Stimulated activated CD4-positive, alpha-beta T cell treated with anti-CD3 and anti-CD28 coated beads, TNF-alpha, amount 100 ng/mL, for 24 hours (primary cell): ENCODE measurements around the gene OSBPL10.

Experiments
- DNase-seq, 3 experiments: peaks; one replicate each; pipeline ENCODE4 v3.0.0-alpha.2; 2020; ENCODE audit warnings: low read depth in 3 of 3

The OSBPL10 gene

DNA sequence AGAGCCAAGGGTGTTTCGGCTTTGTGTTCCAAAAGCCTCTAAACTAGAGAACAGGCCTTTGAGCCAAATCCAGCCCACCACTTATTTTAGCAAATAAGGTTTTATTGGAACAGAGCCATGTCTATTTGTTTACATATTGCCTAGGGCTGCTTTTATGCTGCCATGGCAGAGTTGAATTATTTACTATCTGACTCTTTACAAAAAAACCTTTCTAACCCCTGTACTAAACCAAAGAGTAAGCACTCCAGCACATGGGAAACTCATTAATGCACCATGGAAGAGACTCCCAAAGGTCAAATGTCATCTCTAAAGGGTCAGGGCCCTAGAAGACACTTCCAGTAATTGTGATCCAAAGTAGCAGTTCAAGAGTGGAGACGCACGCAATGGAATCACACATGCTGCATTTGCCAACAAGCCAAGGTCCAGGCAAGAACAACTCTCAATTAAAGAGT is 22.3 kb downstream of the OSBPL10 start:
- no peak for DNase-seq

GRCh38 chr3:31957106-31957505 is 24.0 kb downstream of the OSBPL10 start:
- no peak for DNase-seq

- DNase-seq = no peak
Observed at GRCh38 chr3:31955581-31955980, 25.5 kb downstream of the OSBPL10 start.

- no peak for DNase-seq
Observed at GRCh38 chr3:31953636-31954035, 27.4 kb downstream of the OSBPL10 start.

- DNase-seq = no peak
Observed at GRCh38 chr3:31953091-31953490, 28.0 kb downstream of the OSBPL10 start.

DNA sequence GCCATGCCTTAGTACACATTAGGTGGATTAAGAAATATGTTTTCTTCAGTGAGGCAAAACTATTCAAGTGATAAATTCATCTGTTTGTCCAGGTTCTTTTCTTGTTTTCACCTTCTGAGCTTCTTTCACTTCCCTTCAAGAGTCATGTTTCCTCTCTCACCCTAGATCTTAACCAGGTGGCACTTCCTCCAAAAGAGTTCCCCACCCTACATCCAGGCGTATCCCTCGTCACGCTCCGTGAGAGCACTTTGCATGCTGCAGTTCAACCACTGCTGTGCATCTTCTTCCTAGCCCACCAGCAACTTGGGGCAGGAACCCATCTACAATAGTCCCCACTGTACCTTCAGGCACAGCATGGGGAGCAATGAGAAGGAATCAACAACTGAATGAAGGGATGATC is 28.9 kb downstream of the OSBPL10 start:
- no peak for DNase-seq

- DNase-seq = no peak
Observed at GRCh38 chr3:31948280-31948679, 32.8 kb downstream of the OSBPL10 start.

- DNase-seq = no peak
Observed at GRCh38 chr3:31947671-31948091, 33.4 kb downstream of the OSBPL10 start.

- DNase-seq = no peak
Observed at GRCh38 chr3:31947162-31947561, 33.9 kb downstream of the OSBPL10 start.

GRCh38 chr3:31946484-31947081 is 34.5 kb downstream of the OSBPL10 start:
- DNase-seq = no peak

GRCh38 chr3:31945738-31946052 is 35.4 kb downstream of the OSBPL10 start:
- no peak for DNase-seq

GRCh38 chr3:31943041-31943440 is 38.0 kb downstream of the OSBPL10 start:
- DNase-seq = no peak

GRCh38 chr3:31942446-31942845 is 38.6 kb downstream of the OSBPL10 start:
- no peak for DNase-seq

GRCh38 chr3:31937225-31937624 is 43.8 kb downstream of the OSBPL10 start:
- no peak for DNase-seq

DNA sequence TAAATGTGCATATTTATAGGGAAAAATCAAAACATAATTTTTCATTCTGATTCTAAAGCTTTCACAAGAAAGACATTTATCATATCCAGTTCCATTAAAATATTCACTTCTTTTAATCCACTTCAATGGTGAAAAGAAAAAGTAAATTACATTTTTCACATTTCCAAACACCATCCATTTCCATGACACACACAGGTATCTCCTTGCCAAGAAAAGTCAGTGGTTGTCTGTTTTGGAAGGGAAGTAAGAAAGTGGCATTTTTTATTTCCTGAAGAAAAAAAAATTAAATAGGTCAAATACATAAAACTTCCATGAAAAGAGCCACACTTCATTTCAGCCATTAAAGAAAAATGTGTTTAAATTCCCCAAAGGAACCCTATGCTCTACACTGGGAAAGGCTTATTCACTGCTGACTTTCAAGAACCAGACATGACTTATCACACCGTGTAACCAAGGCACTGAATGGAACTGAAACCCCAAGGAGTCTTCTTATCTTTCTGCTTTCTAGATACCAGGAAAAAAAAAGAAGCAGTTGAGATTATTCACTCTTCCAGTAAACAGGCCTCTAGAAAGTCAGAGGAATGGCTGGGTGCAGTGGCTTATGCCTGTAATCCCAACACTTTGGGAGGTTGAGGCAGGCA is 44.5 kb downstream of the OSBPL10 start:
- DNase-seq = no peak

DNA sequence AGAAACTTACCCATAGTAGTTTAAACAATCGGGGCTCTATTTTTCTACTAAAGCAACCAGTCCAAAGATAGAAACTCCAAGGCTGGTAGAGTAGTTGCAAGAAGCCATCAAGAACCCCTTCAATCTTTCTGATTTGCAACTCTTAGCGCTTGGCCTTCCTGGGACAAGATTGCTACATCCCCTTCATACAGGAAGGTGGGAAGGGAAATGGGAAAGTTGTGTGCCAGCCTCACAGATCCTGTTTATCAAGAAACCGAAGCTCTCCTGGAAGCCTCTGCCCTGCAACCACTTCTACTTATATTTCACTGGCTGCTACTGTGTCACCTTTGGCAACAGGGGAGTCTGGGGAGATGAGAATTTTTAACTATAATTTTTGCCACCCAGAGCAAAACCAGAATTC is 46.2 kb downstream of the OSBPL10 start:
- DNase-seq = no peak

DNA sequence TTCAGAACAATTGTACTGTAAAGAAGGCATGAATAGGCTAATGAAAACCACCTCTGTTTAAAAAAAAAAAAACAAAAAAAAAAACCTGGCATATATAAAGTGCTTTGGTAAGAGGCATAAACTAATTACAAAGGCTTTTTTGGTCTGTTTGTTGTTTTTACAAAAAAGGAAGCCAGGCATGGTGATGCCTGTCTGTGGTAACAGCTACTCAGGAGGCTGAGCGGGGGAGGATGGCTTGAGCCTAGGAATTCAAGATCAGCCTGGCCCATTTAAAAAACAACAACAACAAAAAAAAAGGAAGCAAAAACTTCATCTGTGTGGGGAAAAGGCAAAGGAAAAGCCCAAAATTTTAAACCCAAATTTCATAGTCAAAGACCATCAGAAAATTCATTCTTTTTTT is 47.0 kb downstream of the OSBPL10 start:
- DNase-seq = no peak

DNA sequence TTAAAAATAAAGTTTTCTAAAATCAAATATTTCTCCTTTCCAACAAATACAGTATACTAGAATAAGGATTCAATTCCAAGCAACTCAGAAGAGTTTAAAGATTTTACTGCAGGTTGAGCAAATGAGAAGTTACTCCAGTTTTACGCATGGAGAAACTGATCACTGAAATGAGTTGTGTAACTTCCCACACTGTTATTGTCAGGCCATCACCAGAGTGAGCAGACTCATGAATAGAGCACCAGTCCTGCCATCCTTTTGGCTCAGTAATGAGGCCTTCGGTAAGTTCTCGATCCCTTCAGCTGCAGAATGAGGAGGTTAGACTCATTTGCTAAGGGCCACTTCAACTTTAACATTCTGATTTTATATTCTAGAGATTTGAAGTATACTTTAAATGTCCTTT is 48.1 kb downstream of the OSBPL10 start:
- DNase-seq = no peak

DNA sequence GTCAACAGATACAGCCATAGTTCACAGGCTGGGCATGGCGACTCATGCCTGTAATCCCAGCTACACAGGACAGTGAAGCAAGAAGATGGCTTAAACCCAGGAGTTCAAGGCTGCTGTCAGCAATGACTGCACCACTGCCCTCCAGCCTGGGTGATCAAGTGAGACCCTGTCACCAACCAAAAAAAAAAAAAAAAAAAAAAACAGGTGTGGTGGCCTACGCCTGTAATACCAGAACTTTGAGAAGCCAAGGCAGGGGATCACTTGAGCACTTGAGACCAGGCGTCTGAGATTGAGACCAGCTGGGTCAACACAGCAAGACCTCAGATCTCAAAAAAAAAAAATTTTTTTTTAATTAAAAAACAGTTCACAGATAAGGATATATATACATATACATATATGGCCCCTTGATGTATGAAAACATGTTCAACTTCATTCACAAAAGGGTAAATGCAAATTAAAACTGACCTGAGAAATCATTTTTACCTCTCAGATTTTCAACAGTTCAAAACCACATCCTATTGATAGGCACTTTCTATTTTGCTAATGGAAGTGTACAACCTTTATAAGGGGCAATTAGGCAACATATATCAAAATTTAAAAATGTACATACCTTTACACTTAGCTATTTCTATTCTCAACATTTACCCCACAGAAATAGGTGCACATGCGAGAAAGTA is 51.1 kb downstream of the OSBPL10 start:
- DNase-seq = no peak

- no peak for DNase-seq
Observed at GRCh38 chr3:31927811-31928210, 53.3 kb downstream of the OSBPL10 start.

GRCh38 chr3:31926543-31926942 is 54.5 kb downstream of the OSBPL10 start:
- no peak for DNase-seq

DNA sequence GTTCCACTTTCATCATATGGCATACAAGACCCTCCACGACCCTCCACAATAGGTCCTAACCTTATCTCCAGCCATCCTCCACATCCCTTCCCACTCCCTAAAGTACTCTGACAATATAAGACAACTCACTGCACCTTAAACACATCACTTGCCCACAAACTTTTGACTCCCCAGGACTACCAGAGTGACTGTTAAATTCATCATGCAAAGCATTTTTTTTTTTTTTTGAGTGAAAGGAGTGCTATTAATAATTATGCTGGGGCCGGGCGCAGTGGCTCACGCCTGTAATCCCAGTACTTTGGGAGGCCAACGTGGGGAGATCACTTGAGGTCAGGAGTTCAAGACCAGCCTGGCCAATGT is 55.8 kb downstream of the OSBPL10 start:
- no peak for DNase-seq

- no peak for DNase-seq
Observed at GRCh38 chr3:31924610-31925270, 56.3 kb downstream of the OSBPL10 start.
